Trophoblast cell (in vitro differentiated cells and primary cell): Measurements from ENCODE around the gene TSPAN19.

Experiments
- DNase-seq, 2 donors: peaks; one replicate each; pipeline ENCODE4 v3.0.0-alpha.2; 2016
- H2AFZ ChIP-seq: 2 replicates; pipeline ENCODE4 v1.6.1; 2013; ENCODE audit warnings: low read length, moderate library complexity, mild to moderate bottlenecking; ENCODE audit not compliant: insufficient read depth, poor library complexity
- H2AK5ac ChIP-seq: 2 replicates; pipeline ENCODE4 v1.6.1; 2013; ENCODE audit warnings: mild to moderate bottlenecking, low read length
- H2BK120ac ChIP-seq: 2 replicates; pipeline ENCODE4 v1.6.1; 2013; ENCODE audit warnings: low read length, mild to moderate bottlenecking, moderate library complexity; ENCODE audit not compliant: insufficient read depth, poor library complexity
- H2BK12ac ChIP-seq: 2 replicates; pipeline ENCODE4 v1.6.1; 2013; ENCODE audit warnings: mild to moderate bottlenecking, low read length, moderate library complexity
- H2BK5ac ChIP-seq: 2 replicates; pipeline ENCODE4 v1.6.1; 2013; ENCODE audit warnings: low read length, low read depth, moderate library complexity, mild to moderate bottlenecking; ENCODE audit not compliant: poor library complexity
- H3K14ac ChIP-seq: 2 replicates; pipeline ENCODE4 v1.6.1; 2013; ENCODE audit warnings: mild to moderate bottlenecking, low read length
- H3K18ac ChIP-seq: 2 replicates; pipeline ENCODE4 v1.6.1; 2013; ENCODE audit warnings: mild to moderate bottlenecking, low read length
- H3K23ac ChIP-seq: 2 replicates; pipeline ENCODE4 v1.6.1; 2013; ENCODE audit warnings: low read length
- H3K27ac ChIP-seq: 2 replicates; pipeline ENCODE4 v1.5.1; 2013; ENCODE audit warnings: low read depth, mild to moderate bottlenecking, inconsistent platforms, low read length, moderate library complexity
- H3K27me3 ChIP-seq: 2 replicates; pipeline ENCODE4 v1.6.1; 2013; ENCODE audit warnings: inconsistent platforms, mild to moderate bottlenecking, low read length, moderate library complexity; ENCODE audit not compliant: insufficient read depth
- H3K36me3 ChIP-seq, 2 experiments: 1 replicate in 1 of 2; 2 replicates in 1 of 2; pipeline ENCODE4 v1.6.1; 2013; ENCODE audit warnings: low read length in 2 of 2, mild to moderate bottlenecking in 2 of 2, moderate library complexity in 1 of 2; ENCODE audit not compliant: insufficient read depth in 2 of 2, control insufficient read depth in 1 of 2
- H3K4ac ChIP-seq: 2 replicates; pipeline ENCODE4 v1.6.1; 2013; ENCODE audit warnings: low read depth, mild to moderate bottlenecking, low read length, moderate library complexity
- H3K4me1 ChIP-seq, 2 experiments: 1 replicate in 1 of 2; 2 replicates in 1 of 2; pipeline ENCODE4 v1.6.1; 2013; ENCODE audit warnings: low read length in 2 of 2, mild to moderate bottlenecking in 2 of 2, moderate library complexity in 1 of 2; ENCODE audit not compliant: insufficient read depth in 2 of 2, control insufficient read depth in 1 of 2
- H3K4me2 ChIP-seq: 2 replicates; pipeline ENCODE4 v1.6.1; 2013; ENCODE audit warnings: inconsistent platforms, mild to moderate bottlenecking, low read length, moderate library complexity
- H3K4me3 ChIP-seq: 2 replicates; pipeline ENCODE4 v1.5.1; 2013; ENCODE audit warnings: mild to moderate bottlenecking, low read depth, low read length, inconsistent platforms
- H3K79me1 ChIP-seq: one replicate; pipeline ENCODE4 v1.6.1; 2013; ENCODE audit warnings: low read length
- H3K79me2 ChIP-seq: 2 replicates; pipeline ENCODE4 v1.6.1; 2013; ENCODE audit warnings: low read length, mild to moderate bottlenecking; ENCODE audit not compliant: control insufficient read depth, insufficient read depth, poor library complexity
- H3K9ac ChIP-seq: 2 replicates; pipeline ENCODE4 v1.6.1; 2013; ENCODE audit warnings: mild to moderate bottlenecking, low read length
- H3K9me3 ChIP-seq: 2 replicates; pipeline ENCODE4 v1.6.1; 2013; ENCODE audit warnings: low read depth, mild to moderate bottlenecking, control low read depth, inconsistent platforms, low read length; ENCODE audit not compliant: insufficient read depth
- H4K12ac ChIP-seq: 2 replicates; pipeline ENCODE4 v1.6.1; 2013; ENCODE audit warnings: low read depth, mild to moderate bottlenecking, low read length, moderate library complexity
- H4K8ac ChIP-seq: 2 replicates; pipeline ENCODE4 v1.6.1; 2013; ENCODE audit warnings: low read depth, mild to moderate bottlenecking, low read length, moderate library complexity
- H4K91ac ChIP-seq: one replicate; pipeline ENCODE4 v1.6.1; 2013; ENCODE audit warnings: low read depth, mild to moderate bottlenecking, low read length, moderate library complexity
- WGBS: extraction: QIAGEN DNeasy Blood & Tissue Kit; methylation state at CpG from one replicate; pipeline ENCODE4 v1.1.7; 2013; ENCODE audit warnings: missing lambda C conversion rate; ENCODE audit not compliant: insufficient read length, insufficient coverage; ENCODE audit errors: extremely low coverage; 5-methylcytosine and 5-hydroxymethylcytosine counted together

The TSPAN19 gene

DNA sequence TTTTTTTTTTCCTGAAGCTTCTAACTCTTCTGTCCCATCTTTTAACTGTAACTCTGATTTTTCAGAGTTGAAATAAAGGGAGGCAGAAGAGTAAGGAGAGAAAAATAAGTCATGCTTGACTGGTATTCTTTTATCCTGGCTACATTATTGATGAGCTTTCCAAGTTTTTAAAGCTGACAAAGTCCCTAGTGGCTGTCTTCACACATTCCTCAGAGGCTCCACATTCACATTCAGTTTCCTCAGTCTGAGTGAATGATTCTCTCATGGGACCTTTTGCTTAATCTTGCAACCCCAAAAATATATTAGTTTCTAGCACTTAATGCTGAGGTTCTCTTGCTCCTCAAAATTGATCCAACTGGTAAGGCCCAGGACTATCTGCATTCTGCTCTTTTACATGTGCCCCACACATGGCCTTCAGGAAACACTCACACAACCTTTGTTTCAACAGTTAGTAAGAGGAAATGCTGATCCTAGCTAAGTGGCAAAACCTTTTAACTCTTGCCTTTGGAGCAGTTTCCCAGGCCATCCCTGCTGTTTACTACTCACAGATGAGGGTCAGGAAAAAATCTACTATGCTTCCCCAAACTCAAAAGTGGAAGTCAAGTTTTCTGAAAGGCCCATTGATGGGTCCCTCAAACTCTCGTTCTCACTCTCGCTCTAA is 61.8 kb downstream of the TSPAN19 start:
- WGBS = no CpG with 5 or more reads among the region's 2 CpGs
- no peak overlapping the region for H2BK120ac ChIP-seq

DNA sequence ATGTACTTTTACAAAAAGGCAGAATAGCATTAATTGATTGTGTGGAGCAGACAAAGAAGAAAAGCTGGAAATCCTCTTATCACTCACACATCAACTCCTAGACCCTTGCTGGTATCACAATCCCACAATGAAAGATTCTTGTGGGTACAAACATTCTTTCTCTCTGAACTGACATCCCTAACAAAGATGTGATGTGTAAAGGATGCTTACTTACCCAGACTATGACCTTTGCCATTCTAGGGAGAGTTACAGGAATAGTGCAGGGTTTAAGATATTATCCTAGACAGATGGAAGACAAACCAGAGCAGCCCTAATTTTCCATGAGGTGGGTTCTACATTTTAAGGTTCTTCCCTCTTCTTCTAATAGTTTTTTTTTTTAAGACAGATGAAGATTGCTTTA is 63.1 kb downstream of the TSPAN19 start:
- no peaks in the 10 kb centered on the region for H3K79me2 ChIP-seq
- H4K91ac ChIP-seq = no peak overlapping the region
- H3K36me3 ChIP-seq = no peaks in the 10 kb centered on the region
- no peak overlapping the region for H3K4ac ChIP-seq
- no peak overlapping the region for H4K8ac ChIP-seq
- H3K4me1 ChIP-seq = peaks cover 0 to 8% of the 10 kb centered on the region in 2 experiments
- no peak overlapping the region for H3K23ac ChIP-seq
- H3K18ac ChIP-seq = no peak overlapping the region
- H3K9me3 ChIP-seq = no peaks in the 10 kb centered on the region
- no peak overlapping the region for H3K14ac ChIP-seq
- no peak overlapping the region for H2BK120ac ChIP-seq
- no peak overlapping the region for H2BK12ac ChIP-seq
- H2AK5ac ChIP-seq = no peak overlapping the region
- no peak overlapping the region for H2BK5ac ChIP-seq
- DNase-seq = no peak
- no peak overlapping the region for H3K27ac ChIP-seq
- H3K4me2 ChIP-seq = no peak overlapping the region
- H4K12ac ChIP-seq = no peak overlapping the region
- H3K79me1 ChIP-seq = no peaks in the 10 kb centered on the region
- H3K9ac ChIP-seq = no peak overlapping the region
- no peak overlapping the region for H3K4me3 ChIP-seq
- H3K27me3 ChIP-seq = no peaks in the 10 kb centered on the region
- no peak overlapping the region for H2AFZ ChIP-seq

More for the DNA sequence above, 61.8 kb downstream of the TSPAN19 start:
- Histone ChIP-seq H3K9me3 (no peaks in the 10 kb centered on the region), H3K4ac (no peak overlapping the region), H3K4me2 (no peak overlapping the region), H3K9ac (no peak overlapping the region), H3K4me3 (no peak overlapping the region), H4K12ac (no peak overlapping the region), H3K79me1 (no peaks in the 10 kb centered on the region), H3K14ac (no peak overlapping the region), H3K27ac (no peak overlapping the region), H2AFZ (no peak overlapping the region), H3K23ac (no peak overlapping the region), H4K91ac (no peak overlapping the region), H3K27me3 (no peaks in the 10 kb centered on the region), H3K18ac (no peak overlapping the region), H3K4me1 (peaks cover 0 to 8% of the 10 kb centered on the region in 2 experiments), H4K8ac (no peak overlapping the region), H3K79me2 (no peaks in the 10 kb centered on the region), H2BK12ac (no peak overlapping the region), H2BK5ac (no peak overlapping the region), H3K36me3 (no peaks in the 10 kb centered on the region), H2AK5ac (no peak overlapping the region)
- DNase-seq = no peak

GRCh38 chr12:84969226-84969625 is 66.9 kb downstream of the TSPAN19 start:
- H3K9me3 ChIP-seq = peaks cover 2% of the 10 kb centered on the region
- H3K18ac ChIP-seq = no peak overlapping the region
- H3K9ac ChIP-seq = no peak overlapping the region
- H3K23ac ChIP-seq = no peak overlapping the region
- H3K27me3 ChIP-seq = no peaks in the 10 kb centered on the region
- no peak for DNase-seq
- H2AK5ac ChIP-seq = no peak overlapping the region
- no peak overlapping the region for H3K27ac ChIP-seq
- WGBS = no CpG with 5 or more reads among the region's 3 CpGs
- no peak overlapping the region for H3K4ac ChIP-seq
- H4K8ac ChIP-seq = no peak overlapping the region
- no peak overlapping the region for H3K14ac ChIP-seq
- no peaks in the 10 kb centered on the region for H3K4me1 ChIP-seq
- no peak overlapping the region for H4K91ac ChIP-seq
- H4K12ac ChIP-seq = no peak overlapping the region
- no peak overlapping the region for H2BK120ac ChIP-seq
- H3K4me3 ChIP-seq = no peak overlapping the region
- H2AFZ ChIP-seq = no peak overlapping the region
- H3K36me3 ChIP-seq = no peaks in the 10 kb centered on the region
- no peaks in the 10 kb centered on the region for H3K79me2 ChIP-seq
- no peaks in the 10 kb centered on the region for H3K79me1 ChIP-seq
- H3K4me2 ChIP-seq = no peak overlapping the region
- no peak overlapping the region for H2BK5ac ChIP-seq
- H2BK12ac ChIP-seq = no peak overlapping the region
